ENCODE results near the gene RFX2. TPM values are rescaled to one million over a fixed set of nuclear protein-coding genes. Genes with fewer than 3 reads are reported as not detected.
"Not testable (repeated sequence)": the region's sequence is repeated elsewhere in the genome, so short reads cannot be mapped to it uniquely, and the experiment has no call there.

The RFX2 gene
- 4.4 and 5.0 TPM in 2 replicates for total RNA-seq

GRCh38 chr19:6110360-6110977 lies at the start of gene RFX2:
TSS of gene RFX2 (minus strand) at chr19:6110500. CDS start at chr19:6047496, 63,004 bp downstream.
- peak; percentile 99 for DNase-seq

DNA sequence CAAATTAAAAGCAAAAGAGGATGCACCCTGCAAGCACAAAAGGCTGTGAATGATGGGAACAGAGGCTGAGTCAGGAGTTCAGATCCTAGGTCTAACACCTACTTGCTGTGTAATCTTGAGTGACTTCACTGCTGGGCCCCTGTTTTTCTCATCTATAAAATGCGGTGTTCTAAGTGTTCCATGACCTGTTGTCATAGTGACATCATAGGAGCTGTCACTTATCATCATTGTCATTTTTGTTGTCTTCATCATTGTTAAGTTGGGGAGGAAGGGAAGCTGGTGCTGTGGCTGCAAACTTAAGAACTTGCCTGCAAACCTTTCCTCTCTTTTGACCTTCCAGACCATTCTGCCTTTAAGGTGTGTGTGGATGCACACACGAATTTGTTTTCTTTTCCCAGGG lies 45.7 kb upstream of the RFX2 start:
- DNase-seq: no peak

DNA sequence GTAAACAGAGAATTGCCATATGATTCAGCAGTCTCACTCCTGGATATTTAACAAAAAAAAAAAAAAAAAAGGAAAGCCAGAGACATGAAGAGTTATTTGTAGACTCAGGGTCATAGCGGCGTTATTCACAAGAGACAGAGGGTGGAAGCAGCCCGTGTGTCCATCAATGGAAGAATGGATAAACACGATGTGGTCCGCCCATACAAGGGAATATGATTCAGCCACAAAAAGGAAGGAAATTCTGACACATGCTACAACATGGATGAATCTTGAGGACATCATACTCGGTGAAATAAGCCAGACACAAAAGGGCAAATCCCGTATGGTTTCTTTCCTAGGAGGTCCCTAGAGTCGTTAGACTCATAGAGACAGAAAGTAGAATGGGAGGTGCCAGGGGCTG lies 40.0 kb upstream of the RFX2 start:
- DNase-seq: peak; percentile 36

GRCh38 chr19:6141217-6141616 lies 30.9 kb upstream of the RFX2 start:
- DNase-seq: no peak

GRCh38 chr19:6138511-6138910 lies 28.2 kb upstream of the RFX2 start:
- DNase-seq: no peak

DNA sequence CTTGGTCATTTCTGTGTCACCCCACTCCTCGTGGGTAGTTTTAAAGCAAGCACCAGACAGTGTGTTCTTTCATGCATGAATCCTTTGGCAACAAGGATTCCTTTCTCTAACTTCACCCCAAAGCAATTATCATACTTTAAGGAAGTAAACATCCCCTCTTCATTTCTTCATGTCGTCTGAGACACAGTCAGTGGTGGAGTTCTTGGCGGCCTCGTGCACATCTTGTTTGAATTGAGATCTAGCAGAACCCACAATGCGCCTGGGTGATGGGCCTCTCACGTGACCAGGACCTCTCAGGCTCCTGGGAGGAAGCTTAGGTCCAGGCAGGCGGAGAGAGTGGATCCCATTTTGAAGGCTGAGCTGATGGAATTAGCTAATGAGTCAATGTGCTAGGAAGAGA lies 27.8 kb upstream of the RFX2 start:
- no peak for DNase-seq

GRCh38 chr19:6133231-6133630 lies 22.9 kb upstream of the RFX2 start:
- DNase-seq: no peak

- no peak for DNase-seq
Observed at GRCh38 chr19:6132482-6132881, 22.2 kb upstream of the RFX2 start.

DNA sequence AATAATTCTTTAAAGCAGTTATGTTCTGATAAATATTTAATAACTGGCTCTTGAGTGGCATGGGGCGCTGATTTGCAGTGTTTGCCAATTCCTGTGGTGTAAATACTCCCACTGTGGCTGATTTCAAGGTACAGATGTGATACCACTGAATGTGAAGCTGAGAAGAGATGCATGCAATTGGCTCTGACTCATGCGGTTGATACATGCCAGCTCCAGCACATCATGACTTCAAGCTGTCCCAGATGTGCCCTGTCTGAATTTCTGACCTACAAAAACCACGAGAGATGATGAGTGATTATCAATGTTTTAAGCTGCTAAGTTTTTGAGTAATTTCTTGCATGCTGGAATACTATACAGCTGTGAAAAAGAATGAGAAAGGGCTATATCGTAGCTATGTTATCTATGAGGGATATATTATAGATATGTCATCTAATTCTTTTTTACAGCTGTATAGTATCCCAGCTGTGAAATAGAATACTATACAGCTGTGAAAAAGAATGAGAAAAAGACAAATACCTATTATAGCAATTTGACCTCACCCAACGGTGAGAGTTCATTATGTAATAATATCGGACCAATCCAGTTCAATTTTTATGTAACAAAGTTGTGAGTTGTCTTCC lies 17.5 kb upstream of the RFX2 start:
- DNase-seq: no peak

DNA sequence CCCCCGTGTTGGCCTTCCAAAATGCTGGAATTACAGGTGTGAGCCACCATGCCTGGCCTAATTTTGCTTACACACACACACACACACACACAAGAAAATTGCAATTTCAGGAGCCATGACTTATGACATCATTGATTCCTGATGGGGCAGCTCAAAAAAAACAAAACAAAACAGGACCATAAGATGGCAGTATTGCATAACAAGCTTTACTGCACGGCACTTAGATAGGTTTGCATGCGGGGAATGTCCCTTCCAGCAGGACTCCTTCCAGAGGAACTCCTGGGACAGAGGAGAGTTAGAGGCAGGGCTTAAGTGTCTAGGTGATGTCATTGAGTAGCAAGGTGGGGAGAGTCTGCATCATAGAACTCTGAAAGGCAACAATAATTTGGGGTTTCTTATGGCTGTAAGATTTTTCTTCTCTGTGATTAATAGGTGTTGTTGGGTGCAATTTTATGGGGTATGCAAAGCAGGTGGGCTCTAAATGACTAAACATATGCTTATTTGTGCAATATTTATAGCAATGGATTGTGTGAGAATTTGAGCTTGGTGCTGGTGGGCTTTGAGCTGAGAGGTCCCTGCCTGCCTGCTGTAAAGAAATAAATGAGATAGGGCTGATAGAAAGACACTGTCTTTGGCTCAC lies 16.2 kb upstream of the RFX2 start:
- DNase-seq: peak; percentile 82

DNA sequence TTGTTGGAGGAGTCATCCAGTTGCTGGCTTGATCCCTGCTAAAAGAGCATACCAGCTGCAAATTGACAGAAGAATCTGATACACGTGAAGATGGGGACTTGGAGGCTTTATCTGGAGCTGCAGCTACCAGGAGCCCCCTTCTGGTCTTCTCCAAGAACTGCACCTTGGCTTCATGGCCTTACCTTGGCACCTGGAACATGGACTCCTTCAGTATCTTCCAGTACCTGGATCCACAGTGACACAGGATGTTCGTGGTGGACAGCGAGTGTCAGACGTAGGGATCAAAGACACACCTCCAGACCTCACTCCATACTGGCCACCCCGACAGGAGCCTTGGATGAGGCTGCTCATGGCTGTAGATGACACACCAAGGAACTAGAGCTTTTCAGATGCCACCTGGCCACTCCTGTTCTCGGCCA lies 15.3 kb upstream of the RFX2 start:
- peak; percentile 89 for DNase-seq

GRCh38 chr19:6119031-6119430 lies 8.7 kb upstream of the RFX2 start:
- DNase-seq: no peak

- no peak for DNase-seq
Observed at GRCh38 chr19:6118043-6118442, 7.7 kb upstream of the RFX2 start.

- DNase-seq: no peak
Observed at GRCh38 chr19:6117534-6117933, 7.2 kb upstream of the RFX2 start.

DNA sequence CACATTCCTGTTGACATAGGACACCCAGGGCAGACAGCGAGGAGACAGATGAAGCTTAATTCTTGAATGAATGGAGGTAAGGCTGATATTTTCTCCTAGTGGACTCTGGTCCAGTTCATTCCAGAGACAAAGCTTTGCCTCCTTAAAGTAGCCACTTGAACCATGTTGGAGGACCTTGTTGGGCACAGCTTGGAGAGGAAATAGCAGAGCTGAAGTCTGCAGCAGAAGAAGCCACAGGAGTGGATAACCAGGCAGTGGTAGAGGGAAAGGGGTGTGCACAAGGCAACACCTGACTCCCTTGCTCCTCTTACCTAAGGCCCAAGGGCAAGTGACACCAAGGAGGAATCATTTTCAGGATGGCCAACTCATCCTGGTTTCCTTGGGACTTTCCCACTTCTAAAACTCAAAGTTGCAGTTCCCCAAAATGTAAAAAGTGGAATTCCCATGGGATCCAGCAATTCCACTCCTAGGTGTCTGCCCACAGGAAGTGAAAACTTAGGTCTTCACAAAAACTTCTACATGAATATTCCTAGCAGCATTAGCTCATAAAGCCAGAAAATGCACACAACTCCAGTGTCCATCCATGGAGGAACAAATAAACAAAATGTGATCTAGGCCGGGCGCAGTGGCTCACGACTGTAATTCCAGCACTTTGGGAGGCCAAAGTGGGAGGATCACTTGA lies 6.6 kb upstream of the RFX2 start:
- DNase-seq: no peak

- DNase-seq: no peak
Observed at GRCh38 chr19:6115992-6116391, 5.7 kb upstream of the RFX2 start.

DNA sequence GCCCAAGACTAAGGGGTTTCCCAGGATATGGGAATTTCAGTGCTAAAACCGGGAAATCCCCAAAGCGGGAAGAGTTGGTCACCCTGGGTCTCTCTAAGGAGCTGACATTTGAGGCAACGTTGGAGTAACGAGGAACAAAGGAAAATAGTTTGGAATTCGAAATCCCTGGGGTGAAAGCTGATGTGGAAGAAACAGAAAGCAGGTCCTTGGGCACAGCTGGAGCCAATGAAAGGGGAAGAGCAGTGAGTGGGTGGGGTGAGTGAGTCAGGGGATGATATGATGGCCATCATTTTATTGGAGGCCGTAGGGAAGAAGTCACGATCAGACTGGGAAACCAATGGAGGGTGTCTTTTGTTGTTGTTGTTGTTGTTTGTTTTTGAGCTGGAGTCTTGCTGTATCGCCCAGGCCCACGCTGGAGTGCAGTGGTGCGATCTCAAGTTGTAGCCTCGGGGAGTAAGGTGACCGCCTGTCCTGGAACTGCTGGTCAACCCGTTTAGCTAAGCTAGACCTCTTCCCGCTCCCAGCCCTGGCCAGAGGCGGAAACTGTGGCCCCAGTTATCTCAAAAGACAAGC lies 3.4 kb upstream of the RFX2 start:
- no peak for DNase-seq

DNA sequence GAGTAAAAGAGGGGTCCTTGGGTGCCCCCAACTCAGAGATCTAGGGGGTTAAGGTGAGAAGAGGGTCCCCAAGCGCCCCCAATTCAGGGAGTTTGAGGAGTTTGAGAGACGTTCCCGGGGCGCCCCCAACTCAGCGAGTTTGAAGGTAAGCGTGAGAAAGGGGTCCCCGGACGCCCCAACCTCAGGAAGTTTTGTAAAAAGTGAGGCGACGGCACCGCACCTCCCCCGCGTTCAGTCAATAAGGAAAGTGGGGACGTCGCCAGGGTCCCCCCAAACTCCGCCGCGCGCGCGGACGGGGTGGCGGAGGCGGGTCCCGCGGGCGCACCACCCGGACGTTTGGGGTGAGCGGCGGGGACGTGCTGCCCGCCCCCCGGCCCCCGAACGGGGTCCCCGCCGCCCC lies 353 bp downstream of the RFX2 start:
- no peak for DNase-seq

GRCh38 chr19:6108721-6109633 lies 1.3 kb downstream of the RFX2 start:
- DNase-seq: peak; percentile 75

DNA sequence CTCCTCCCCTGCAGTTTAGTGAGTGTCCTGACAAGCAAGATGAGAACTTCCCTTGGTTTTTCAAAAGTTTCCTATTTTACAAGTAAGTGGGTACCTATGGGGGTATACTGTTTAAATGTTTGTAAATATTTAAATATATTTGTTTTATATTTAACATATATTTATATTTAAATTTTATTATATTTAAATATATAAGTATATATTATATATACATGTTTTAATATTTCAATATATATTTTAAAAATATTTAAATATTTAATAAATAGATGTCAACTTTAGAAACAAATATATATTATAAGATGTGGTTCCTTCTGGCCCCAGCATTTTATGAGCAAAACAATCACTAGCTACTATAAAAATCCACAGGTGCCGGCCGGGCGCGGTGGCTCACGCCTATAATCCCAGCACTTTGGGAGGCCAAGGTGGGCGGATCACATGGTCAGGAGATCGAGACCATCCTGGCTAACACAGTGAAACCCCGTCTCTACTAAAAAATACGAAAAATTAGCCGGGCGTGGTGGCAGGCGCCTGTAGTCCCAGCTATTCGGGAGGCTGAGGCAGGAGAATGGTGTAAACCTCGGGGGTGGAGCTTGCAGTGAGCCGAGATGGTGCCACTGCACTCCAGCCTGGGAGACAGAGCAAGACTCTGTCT lies 3.5 kb downstream of the RFX2 start:
- not testable (repeated sequence) for DNase-seq

- DNase-seq: no peak
Observed at GRCh38 chr19:6105444-6105843, 4.9 kb downstream of the RFX2 start.

DNA sequence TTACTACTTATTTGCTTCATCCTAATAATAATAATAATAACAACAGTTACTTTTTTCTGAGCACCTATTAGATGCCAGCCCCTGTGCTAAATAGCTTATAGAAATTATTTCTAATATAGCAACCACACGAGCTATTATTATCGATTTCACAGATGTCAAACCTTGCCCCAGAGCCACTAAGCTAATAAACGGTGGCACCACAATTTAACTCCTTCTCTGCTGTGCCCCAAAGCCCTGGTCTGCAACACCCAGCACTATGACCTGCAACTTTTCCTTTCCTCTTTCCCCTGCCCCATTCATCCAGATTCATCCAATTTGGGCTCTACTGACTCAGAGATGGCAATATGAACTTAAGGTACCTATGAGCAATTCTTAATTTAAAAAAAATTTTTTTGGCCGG lies 6.4 kb downstream of the RFX2 start:
- no peak for DNase-seq

All from dermis blood vessel endothelial cell (primary cell).